Measurements from ENCODE around the gene CLCA4.
"Not testable (repeated sequence)": the region's sequence is repeated elsewhere in the genome, so short reads cannot be mapped to it uniquely, and the experiment has no call there.

Gene CLCA4

GRCh38 chr1:86583593-86583992 lies 36.7 kb downstream of the CLCA4 start:
- ChIA-PET POLR2A (no interaction called here), CTCF (no interaction called here)
- DNase-seq (ENCODE audit: extremely low spot score) = no peak
- no peak for TF ChIP-seq CTCF (IDR thresholded peaks at IDR 0.05; ENCODE audit: control extremely low read depth, extremely low read depth, low read depth, missing control alignments)

GRCh38 chr1:86594284-86594770 lies 47.4 kb downstream of the CLCA4 start:
- DNase-seq (ENCODE audit: extremely low spot score) = no peak
- CTCF ChIA-PET = interaction anchor here (1.2 kb wide), 1 partner anchor 16 kb away, joined by 5 read pairs; no protein-coding TSS in a partner anchor
- TF ChIP-seq CTCF (IDR thresholded peaks at IDR 0.05; ENCODE audit: control extremely low read depth, extremely low read depth, low read depth, missing control alignments) = no peak
- POLR2A ChIA-PET = no interaction called here

GRCh38 chr1:86596224-86596623 lies 49.3 kb downstream of the CLCA4 start:
- DNase-seq (ENCODE audit: extremely low spot score) = no peak
- CTCF ChIA-PET = interaction anchor here (1.2 to 1.5 kb wide), 2 partner anchors 11 to 22 kb away, joined by 3 to 6 read pairs; no protein-coding TSS in a partner anchor
- POLR2A ChIA-PET = no interaction called here
- no peak for TF ChIP-seq CTCF (IDR thresholded peaks at IDR 0.05; ENCODE audit: control extremely low read depth, extremely low read depth, low read depth, missing control alignments)

- CTCF ChIA-PET = interaction anchor here (1.2 to 1.5 kb wide), 2 partner anchors 10 to 22 kb away, joined by 3 to 6 read pairs; no protein-coding TSS in a partner anchor
- POLR2A ChIA-PET = no interaction called here
Measured at GRCh38 chr1:86596741-86597290, 49.9 kb downstream of the CLCA4 start.

GRCh38 chr1:86606080-86606479 lies 59.2 kb downstream of the CLCA4 start:
- DNase-seq (ENCODE audit: extremely low spot score); POLR2A ChIA-PET: not testable (repeated sequence)
- CTCF ChIA-PET = interaction anchor here (2.7 kb wide), 1 partner anchor 9 kb away, joined by 6 read pairs; no protein-coding TSS in a partner anchor

More at GRCh38 chr1:86596741-86597290, 49.9 kb downstream of the CLCA4 start:
- no peak for DNase-seq (ENCODE audit: extremely low spot score)
- no peak for TF ChIP-seq CTCF (IDR thresholded peaks at IDR 0.05; ENCODE audit: control extremely low read depth, extremely low read depth, low read depth, missing control alignments)

GRCh38 chr1:86616433-86616832 lies 69.6 kb downstream of the CLCA4 start:
- no peak for DNase-seq (ENCODE audit: extremely low spot score)
- ChIA-PET POLR2A (no interaction called here), CTCF (no interaction called here)
- TF ChIP-seq CTCF (IDR thresholded peaks at IDR 0.05; ENCODE audit: control extremely low read depth, extremely low read depth, low read depth, missing control alignments) = no peak

GRCh38 chr1:86616871-86617270 lies 70.0 kb downstream of the CLCA4 start:
- ChIA-PET POLR2A (no interaction called here), CTCF (no interaction called here)
- DNase-seq (ENCODE audit: extremely low spot score) = peak; percentile 12
- no peak for TF ChIP-seq CTCF (IDR thresholded peaks at IDR 0.05; ENCODE audit: control extremely low read depth, extremely low read depth, low read depth, missing control alignments)
